Measurements from ENCODE around the gene BTBD1. TPM values are rescaled to one million over a fixed set of nuclear protein-coding genes. Genes with fewer than 3 reads are reported as not detected.
"Not testable (repeated sequence)": the region's sequence is repeated elsewhere in the genome, so short reads cannot be mapped to it uniquely, and the experiment has no call there.

BTBD1 gene
- total and polyA plus RNA-seq, 9 donors: 89.8 to 129 (median 109) TPM

- H3K27me3 ChIP-seq (ENCODE audit: control insufficient read depth, insufficient read depth, low read length): no peaks in the 10 kb centered on the region
- H3K27ac ChIP-seq (ENCODE audit: low read length): peak within 1 kb of the TSS; percentile 56
- peak within 1 kb of the TSS; percentile 99 for H3K4me3 ChIP-seq (ENCODE audit: low read length)
- DNase-seq: peak; percentile 96
- peaks cover 21% of the 10 kb centered on the region for H3K36me3 ChIP-seq (ENCODE audit: control insufficient read depth, insufficient read depth, low read length)
- H3K9me3 ChIP-seq (replicated peaks; ENCODE audit: control insufficient read depth, low read depth, low read length): no peaks in the 10 kb centered on the region
- 1% methylated on average over 64 of the region's 64 CpGs for WGBS (ENCODE audit: insufficient coverage)
- H3K4me1 ChIP-seq (ENCODE audit: control insufficient read depth, insufficient read depth, low read length): peaks cover 20% of the 10 kb centered on the region
These were observed 55.6 kb downstream of the BTBD1 start, which contains the start of gene C15orf40 for GRCh38 chr15:83011271-83012075. C15orf40 (minus strand) TSS chr15:83011639; CDS start chr15:83011607, 32 bp downstream.

GRCh38 chr15:83010709-83011270, 56.3 kb downstream of the BTBD1 start:
- H3K4me3 ChIP-seq (ENCODE audit: low read length): peak overlapping the region; percentile 99
- peaks cover 21% of the 10 kb centered on the region for H3K36me3 ChIP-seq (ENCODE audit: control insufficient read depth, insufficient read depth, low read length)
- no peaks in the 10 kb centered on the region for H3K27me3 ChIP-seq (ENCODE audit: control insufficient read depth, insufficient read depth, low read length)
- peaks cover 20% of the 10 kb centered on the region for H3K4me1 ChIP-seq (ENCODE audit: control insufficient read depth, insufficient read depth, low read length)
- peak overlapping the region; percentile 56 for H3K27ac ChIP-seq (ENCODE audit: low read length)
- no peaks in the 10 kb centered on the region for H3K9me3 ChIP-seq (replicated peaks; ENCODE audit: control insufficient read depth, low read depth, low read length)
- WGBS (ENCODE audit: insufficient coverage): 9% methylated on average over 12 of the region's 15 CpGs
- DNase-seq: peak; percentile 72

- not testable (repeated sequence) for H3K36me3 ChIP-seq (ENCODE audit: control insufficient read depth, insufficient read depth, low read length); H3K27me3 ChIP-seq (ENCODE audit: control insufficient read depth, insufficient read depth, low read length); DNase-seq; H3K4me1 ChIP-seq (ENCODE audit: control insufficient read depth, insufficient read depth, low read length); H3K27ac ChIP-seq (ENCODE audit: low read length); H3K9me3 ChIP-seq (replicated peaks; ENCODE audit: control insufficient read depth, low read depth, low read length); H3K4me3 ChIP-seq (ENCODE audit: low read length)
- 82% methylated on average over 3 of the region's 3 CpGs for WGBS (ENCODE audit: insufficient coverage)
These were observed 66.4 kb downstream of the BTBD1 start for GRCh38 chr15:83000672-83001031.

GRCh38 chr15:82999905-83000671, 67.0 kb downstream of the BTBD1 start:
- Histone ChIP-seq H3K4me3 (ENCODE audit: low read length) (peak overlapping the region; percentile 24), H3K27me3 (ENCODE audit: control insufficient read depth, insufficient read depth, low read length) (no peaks in the 10 kb centered on the region), H3K27ac (ENCODE audit: low read length) (peak overlapping the region; percentile 13), H3K36me3 (ENCODE audit: control insufficient read depth, insufficient read depth, low read length) (peaks cover 6% of the 10 kb centered on the region), H3K9me3 (replicated peaks; ENCODE audit: control insufficient read depth, low read depth, low read length) (no peaks in the 10 kb centered on the region), H3K4me1 (ENCODE audit: control insufficient read depth, insufficient read depth, low read length) (no peaks in the 10 kb centered on the region)
- peak; percentile 51 for DNase-seq
- WGBS (ENCODE audit: insufficient coverage): no CpG with 5 or more reads among the region's 6 CpGs

- no peaks in the 10 kb centered on the region for H3K4me1 ChIP-seq (ENCODE audit: control insufficient read depth, insufficient read depth, low read length)
- no peak overlapping the region for H3K4me3 ChIP-seq (ENCODE audit: low read length)
- 79% methylated on average over 5 of the region's 6 CpGs for WGBS (ENCODE audit: insufficient coverage)
- H3K9me3 ChIP-seq (replicated peaks; ENCODE audit: control insufficient read depth, low read depth, low read length): no peaks in the 10 kb centered on the region
- DNase-seq: no peak
- H3K27ac ChIP-seq (ENCODE audit: low read length): no peak overlapping the region
- H3K27me3 ChIP-seq (ENCODE audit: control insufficient read depth, insufficient read depth, low read length): no peaks in the 10 kb centered on the region
- H3K36me3 ChIP-seq (ENCODE audit: control insufficient read depth, insufficient read depth, low read length): peaks cover 3% of the 10 kb centered on the region
These were observed 67.6 kb downstream of the BTBD1 start for GRCh38 chr15:82999426-82999825.

- WGBS (ENCODE audit: insufficient coverage): no CpG with 5 or more reads among the region's 3 CpGs
- Histone ChIP-seq H3K27ac (ENCODE audit: low read length) (no peak overlapping the region), H3K4me1 (ENCODE audit: control insufficient read depth, insufficient read depth, low read length) (no peaks in the 10 kb centered on the region), H3K9me3 (replicated peaks; ENCODE audit: control insufficient read depth, low read depth, low read length) (no peaks in the 10 kb centered on the region), H3K36me3 (ENCODE audit: control insufficient read depth, insufficient read depth, low read length) (peaks cover 3% of the 10 kb centered on the region), H3K4me3 (ENCODE audit: low read length) (no peak overlapping the region), H3K27me3 (ENCODE audit: control insufficient read depth, insufficient read depth, low read length) (no peaks in the 10 kb centered on the region)
- DNase-seq: no peak
These were observed 71.1 kb downstream of the BTBD1 start for GRCh38 chr15:82995938-82996337.

GRCh38 chr15:82995076-82995475, 72.0 kb downstream of the BTBD1 start:
- 84% methylated on average over 2 of the region's 2 CpGs for WGBS (ENCODE audit: insufficient coverage)
- H3K36me3 ChIP-seq (ENCODE audit: control insufficient read depth, insufficient read depth, low read length): peaks cover 3% of the 10 kb centered on the region
- no peak for DNase-seq
- H3K27me3 ChIP-seq (ENCODE audit: control insufficient read depth, insufficient read depth, low read length): no peaks in the 10 kb centered on the region
- H3K4me3 ChIP-seq (ENCODE audit: low read length): no peak overlapping the region
- H3K9me3 ChIP-seq (replicated peaks; ENCODE audit: control insufficient read depth, low read depth, low read length): no peaks in the 10 kb centered on the region
- no peaks in the 10 kb centered on the region for H3K4me1 ChIP-seq (ENCODE audit: control insufficient read depth, insufficient read depth, low read length)
- H3K27ac ChIP-seq (ENCODE audit: low read length): no peak overlapping the region

GRCh38 chr15:82993144-82993543, 73.9 kb downstream of the BTBD1 start:
- H3K4me1 ChIP-seq (ENCODE audit: control insufficient read depth, insufficient read depth, low read length): no peaks in the 10 kb centered on the region
- 80% methylated on average over 2 of the region's 4 CpGs for WGBS (ENCODE audit: insufficient coverage)
- H3K27me3 ChIP-seq (ENCODE audit: control insufficient read depth, insufficient read depth, low read length): no peaks in the 10 kb centered on the region
- no peaks in the 10 kb centered on the region for H3K9me3 ChIP-seq (replicated peaks; ENCODE audit: control insufficient read depth, low read depth, low read length)
- H3K4me3 ChIP-seq (ENCODE audit: low read length): no peak overlapping the region
- peaks cover 9% of the 10 kb centered on the region for H3K36me3 ChIP-seq (ENCODE audit: control insufficient read depth, insufficient read depth, low read length)
- DNase-seq: no peak
- no peak overlapping the region for H3K27ac ChIP-seq (ENCODE audit: low read length)

- DNase-seq: no peak
- WGBS (ENCODE audit: insufficient coverage): no CpG with 5 or more reads among the region's 3 CpGs
- no peak overlapping the region for H3K27ac ChIP-seq (ENCODE audit: low read length)
These were observed 74.5 kb downstream of the BTBD1 start for GRCh38 chr15:82992436-82992998.

GRCh38 chr15:82986442-82986780, 80.6 kb downstream of the BTBD1 start:
- Histone ChIP-seq H3K4me1 (ENCODE audit: control insufficient read depth, insufficient read depth, low read length) (peaks cover 12% of the 10 kb centered on the region), H3K27ac (ENCODE audit: low read length) (peak overlapping the region; percentile 76), H3K36me3 (ENCODE audit: control insufficient read depth, insufficient read depth, low read length) (peaks cover 10% of the 10 kb centered on the region), H3K9me3 (replicated peaks; ENCODE audit: control insufficient read depth, low read depth, low read length) (no peaks in the 10 kb centered on the region), H3K4me3 (ENCODE audit: low read length) (peak overlapping the region; percentile 70), H3K27me3 (ENCODE audit: control insufficient read depth, insufficient read depth, low read length) (no peaks in the 10 kb centered on the region)
- DNase-seq: no peak
- 0% methylated on average over 2 of the region's 12 CpGs for WGBS (ENCODE audit: insufficient coverage)

More at GRCh38 chr15:82992436-82992998, 74.5 kb downstream of the BTBD1 start:
- Histone ChIP-seq H3K36me3 (ENCODE audit: control insufficient read depth, insufficient read depth, low read length) (peaks cover 9% of the 10 kb centered on the region), H3K9me3 (replicated peaks; ENCODE audit: control insufficient read depth, low read depth, low read length) (no peaks in the 10 kb centered on the region), H3K27me3 (ENCODE audit: control insufficient read depth, insufficient read depth, low read length) (no peaks in the 10 kb centered on the region), H3K4me3 (ENCODE audit: low read length) (no peak overlapping the region), H3K4me1 (ENCODE audit: control insufficient read depth, insufficient read depth, low read length) (no peaks in the 10 kb centered on the region)
